ENCODE measurements around the gene SBF2.

- TF ChIP-seq EP300 (IDR thresholded peaks at IDR 0.05) = no peak
- no peak for TF ChIP-seq POLR2A (IDR thresholded peaks at IDR 0.05)
- TF ChIP-seq CTCF (IDR thresholded peaks at IDR 0.05) = no peak
Observed at GRCh38 chr11:9859554-9860305, 434.3 kb downstream of the SBF2 start.
